ENCODE measurements around the gene FOXP1.
"Not testable (repeated sequence)": the region's sequence is repeated elsewhere in the genome, so short reads cannot be mapped to it uniquely, and the experiment has no call there.

Gene FOXP1

DNA sequence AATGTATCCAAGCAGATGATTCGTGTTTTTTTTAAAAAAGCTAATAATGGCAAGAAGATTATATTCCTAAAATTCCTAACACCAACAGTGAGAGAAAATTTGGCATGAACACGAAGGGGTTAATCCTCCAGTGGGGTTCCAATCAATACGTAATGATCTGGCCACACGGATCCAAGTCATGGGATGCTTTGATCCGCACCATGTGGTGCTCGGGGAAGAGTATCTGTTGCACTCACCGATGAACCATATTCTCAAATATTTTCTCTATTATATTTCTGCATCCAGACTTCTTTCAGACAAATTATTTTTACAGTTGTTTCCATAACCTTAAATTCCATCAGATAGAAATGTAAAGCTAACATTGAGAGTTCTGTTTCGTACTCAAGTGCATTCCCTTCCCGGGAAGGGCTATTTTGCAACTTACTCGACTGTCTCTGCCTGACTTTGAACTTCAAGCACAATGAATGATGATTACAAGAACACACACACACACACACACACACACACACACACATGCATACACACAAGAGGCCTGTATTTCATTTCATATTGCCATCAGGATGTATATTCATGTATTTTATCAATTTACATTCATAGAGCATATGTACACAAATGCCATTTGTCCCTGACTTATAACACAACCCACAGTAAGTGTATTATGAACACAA lies 567.2 kb downstream of the FOXP1 start:
- no peak for DNase-seq (ENCODE audit: low read depth)
- H3K4me3 ChIP-seq (ENCODE audit: low read length): no peak overlapping the region
- TF ChIP-seq, protein P1, sequence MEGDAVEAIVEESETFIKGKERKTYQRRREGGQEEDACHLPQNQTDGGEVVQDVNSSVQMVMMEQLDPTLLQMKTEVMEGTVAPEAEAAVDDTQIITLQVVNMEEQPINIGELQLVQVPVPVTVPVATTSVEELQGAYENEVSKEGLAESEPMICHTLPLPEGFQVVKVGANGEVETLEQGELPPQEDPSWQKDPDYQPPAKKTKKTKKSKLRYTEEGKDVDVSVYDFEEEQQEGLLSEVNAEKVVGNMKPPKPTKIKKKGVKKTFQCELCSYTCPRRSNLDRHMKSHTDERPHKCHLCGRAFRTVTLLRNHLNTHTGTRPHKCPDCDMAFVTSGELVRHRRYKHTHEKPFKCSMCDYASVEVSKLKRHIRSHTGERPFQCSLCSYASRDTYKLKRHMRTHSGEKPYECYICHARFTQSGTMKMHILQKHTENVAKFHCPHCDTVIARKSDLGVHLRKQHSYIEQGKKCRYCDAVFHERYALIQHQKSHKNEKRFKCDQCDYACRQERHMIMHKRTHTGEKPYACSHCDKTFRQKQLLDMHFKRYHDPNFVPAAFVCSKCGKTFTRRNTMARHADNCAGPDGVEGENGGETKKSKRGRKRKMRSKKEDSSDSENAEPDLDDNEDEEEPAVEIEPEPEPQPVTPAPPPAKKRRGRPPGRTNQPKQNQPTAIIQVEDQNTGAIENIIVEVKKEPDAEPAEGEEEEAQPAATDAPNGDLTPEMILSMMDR (IDR thresholded peaks at IDR 0.05; ENCODE audit: insufficient read depth, low read depth, low read length, missing control alignments): no peak

DNA sequence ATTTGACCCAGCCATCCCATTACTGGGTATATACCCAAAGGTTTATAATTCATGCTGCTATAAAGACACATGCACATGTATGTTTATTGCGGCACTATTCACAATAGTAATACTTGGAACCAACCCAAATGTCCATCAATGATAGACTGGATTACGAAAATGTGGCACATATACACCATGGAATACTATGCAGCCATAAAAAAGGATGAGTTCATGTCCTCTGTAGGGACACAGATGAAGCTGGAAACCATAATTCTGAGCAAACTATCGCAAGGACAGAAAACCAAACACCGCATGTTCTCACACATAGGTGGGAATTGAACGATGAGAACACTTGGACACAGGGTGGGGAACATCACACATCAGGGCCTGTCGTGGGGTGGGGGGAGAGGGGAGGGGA lies 568.9 kb downstream of the FOXP1 start:
- H3K4me3 ChIP-seq (ENCODE audit: low read length); DNase-seq (ENCODE audit: low read depth): not testable (repeated sequence)

DNA sequence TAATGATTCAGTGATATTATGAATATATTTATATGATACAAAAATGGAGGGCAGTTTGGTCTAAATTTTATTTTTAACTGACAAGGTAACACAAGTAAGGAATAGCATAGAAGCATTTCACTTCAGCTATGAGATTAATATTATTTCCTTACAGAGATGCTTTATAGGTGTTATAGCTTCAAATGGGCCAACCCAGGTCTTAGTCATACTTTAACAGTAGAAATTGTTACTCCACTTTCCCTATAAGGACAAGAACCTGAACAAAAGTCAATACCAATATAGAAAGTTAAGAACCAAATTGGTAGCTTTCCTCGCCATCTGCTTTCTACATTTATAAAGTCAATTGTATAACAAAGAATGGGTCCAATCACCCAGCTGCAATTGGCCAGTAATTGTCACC lies 570.6 kb downstream of the FOXP1 start:
- DNase-seq (ENCODE audit: low read depth): no peak
- TF ChIP-seq, protein P1 (IDR thresholded peaks at IDR 0.05; ENCODE audit: insufficient read depth, low read depth, low read length, missing control alignments): no peak
- no peak overlapping the region for H3K4me3 ChIP-seq (ENCODE audit: low read length)

DNA sequence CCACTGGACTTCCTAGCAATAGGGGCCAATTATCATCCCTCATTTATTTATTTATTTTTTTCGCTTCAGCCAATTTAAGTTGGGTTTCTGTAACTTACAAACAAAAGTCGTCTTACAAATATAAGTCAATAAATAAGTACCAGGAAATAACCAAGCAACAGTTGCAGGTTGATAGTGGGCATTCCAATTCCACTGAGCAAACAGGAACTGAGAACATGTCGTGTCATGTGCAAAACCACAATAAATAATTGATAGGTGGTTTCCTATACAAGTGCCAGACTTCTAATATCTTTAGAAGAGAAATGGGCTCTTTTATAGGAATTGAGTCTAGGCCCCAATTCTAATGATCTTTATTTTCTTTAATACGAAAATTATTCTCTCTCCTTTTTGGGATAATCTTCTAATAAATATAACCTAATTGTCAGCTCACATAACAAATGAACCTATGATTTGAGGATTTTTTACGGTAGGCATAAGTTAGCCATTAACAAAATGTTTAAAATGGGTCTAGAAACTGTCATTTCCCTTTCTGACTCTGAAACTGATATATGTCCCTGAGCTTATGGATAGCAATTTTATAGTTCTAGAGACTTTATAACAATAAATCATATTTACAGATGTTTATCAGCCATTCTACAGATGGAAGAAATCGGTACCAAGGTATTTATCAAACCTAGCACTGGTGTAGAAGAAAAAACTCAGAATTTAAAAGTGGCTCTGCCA lies 571.8 kb downstream of the FOXP1 start:
- DNase-seq (ENCODE audit: low read depth): peak; percentile 88
- H3K4me3 ChIP-seq (ENCODE audit: low read length): no peak overlapping the region
- TF ChIP-seq, protein P1 (IDR thresholded peaks at IDR 0.05; ENCODE audit: insufficient read depth, low read depth, low read length, missing control alignments): no peak

GRCh38 chr3:71010726-71011455 lies 572.6 kb downstream of the FOXP1 start:
- TF ChIP-seq, protein P1 (IDR thresholded peaks at IDR 0.05; ENCODE audit: insufficient read depth, low read depth, low read length, missing control alignments): no peak
- no peak overlapping the region for H3K4me3 ChIP-seq (ENCODE audit: low read length)
- DNase-seq (ENCODE audit: low read depth): peak; percentile 32

DNA sequence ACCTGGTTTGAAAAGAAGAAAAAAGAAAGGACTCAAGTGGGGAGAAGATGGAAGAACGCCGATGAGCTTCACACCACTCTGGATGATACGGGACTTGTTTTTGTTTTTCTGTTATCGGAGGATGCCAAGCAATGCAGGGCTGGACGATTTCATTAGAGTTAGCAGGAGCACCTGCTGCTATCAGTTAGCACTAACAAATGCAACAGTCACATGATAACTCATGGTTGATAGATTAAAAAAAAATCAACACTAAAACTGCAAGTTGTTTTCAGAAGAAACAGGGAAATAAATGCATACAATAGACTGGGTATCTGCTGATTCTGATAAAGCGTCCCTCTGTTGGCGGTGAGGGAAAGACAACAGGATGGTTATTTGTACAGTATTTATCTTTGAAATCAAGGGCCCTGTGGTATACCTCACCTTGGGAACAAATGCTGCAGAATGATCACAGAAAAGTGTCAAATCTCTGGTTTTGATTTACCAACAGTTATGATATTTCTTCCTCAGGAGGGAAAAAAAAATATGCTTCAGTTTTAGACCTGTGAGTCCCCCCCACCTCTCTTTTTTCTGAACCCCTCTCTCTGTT lies 575.1 kb downstream of the FOXP1 start:
- H3K4me3 ChIP-seq (ENCODE audit: low read length): no peak overlapping the region
- DNase-seq (ENCODE audit: low read depth): no peak
- TF ChIP-seq, protein P1 (IDR thresholded peaks at IDR 0.05; ENCODE audit: insufficient read depth, low read depth, low read length, missing control alignments): no peak

All from epithelial cell of esophagus (primary cell).